Stimulated activated CD4-positive, alpha-beta T cell treated with anti-CD3 and anti-CD28 coated beads, TNF-alpha, amount 100 ng/mL, for 4 hours (primary cell): ENCODE results near the gene ALDH1A1.

Source experiments
- DNase-seq, 3 experiments: peaks; one replicate each; pipeline ENCODE4 v3.0.0-alpha.2; 2020; ENCODE audit warnings: low read depth in 3 of 3

ALDH1A1 gene

GRCh38 chr9:72855890-72856523, 96.8 kb downstream of the ALDH1A1 start:
- no peak for DNase-seq

GRCh38 chr9:72855321-72855720, 97.5 kb downstream of the ALDH1A1 start:
- no peak for DNase-seq
